Right renal cortex interstitium (tissue), 3 donors: ENCODE data around the gene TSC22D1. TPM values are rescaled to one million over a fixed set of nuclear protein-coding genes. Genes with fewer than 3 reads are reported as not detected.
"Not testable (repeated sequence)": the region's sequence is repeated elsewhere in the genome, so short reads cannot be mapped to it uniquely, and the experiment has no call there.

Experiments
- DNase-seq, 3 donors: peaks; one replicate each; pipeline ENCODE4 v3.0.0-alpha.2; 2013; ENCODE audit warnings: low read depth in 3 of 3, low spot score in 2 of 3
- polyA plus RNA-seq, 3 donors: library from polyadenylated mRNA; unstranded; fragments of 120-200 nt; gene quantifications; one replicate each; pipeline ENCODE4 v1.2.1, GENCODE V29; 2013; ENCODE audit not compliant: insufficient read length in 3 of 3

The TSC22D1 gene
- polyA plus RNA-seq, 3 donors = 239 to 257 (median 248) TPM

- DNase-seq = no peak
Measured at GRCh38 chr13:44458313-44458975, 117.7 kb downstream of the TSC22D1 start.

DNA sequence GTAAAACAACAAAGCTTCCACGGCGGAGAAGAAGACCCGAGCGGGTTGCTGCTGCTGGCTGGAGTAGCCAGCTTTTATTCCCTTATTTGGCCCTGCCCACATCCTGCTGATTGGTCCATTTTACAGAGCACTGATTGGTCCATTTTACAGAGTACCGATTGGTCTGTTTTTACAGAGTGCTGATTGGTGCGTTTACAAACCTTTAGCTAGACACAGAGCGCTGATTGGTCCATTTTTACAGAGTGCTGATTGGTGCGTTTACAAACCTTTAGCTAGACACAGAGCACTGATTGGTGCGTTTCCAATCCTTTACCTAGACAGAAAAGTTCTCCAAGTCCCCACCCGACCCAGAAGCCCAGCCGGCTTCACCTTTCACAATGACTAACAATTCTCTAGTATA lies 119.9 kb downstream of the TSC22D1 start:
- DNase-seq = not testable (repeated sequence)

DNA sequence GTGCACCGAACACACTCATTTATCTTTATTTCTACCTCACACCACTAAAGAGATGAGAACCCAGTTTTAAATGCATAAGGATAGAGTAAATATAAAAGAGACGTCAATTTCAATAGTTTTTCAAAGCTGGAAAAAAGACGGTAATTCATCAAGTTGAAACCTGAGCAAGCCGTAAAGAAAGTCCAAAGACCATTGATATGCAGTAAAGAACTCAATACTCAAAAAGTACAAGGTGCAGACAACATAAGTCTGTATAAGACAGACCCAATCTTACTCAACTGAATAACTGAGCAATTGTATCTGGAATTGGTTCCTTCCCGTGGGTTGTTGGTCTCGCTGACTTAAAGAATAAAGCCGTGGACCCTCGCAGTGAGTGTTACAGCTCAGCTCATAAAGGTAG lies 120.4 kb downstream of the TSC22D1 start:
- DNase-seq = no peak

DNA sequence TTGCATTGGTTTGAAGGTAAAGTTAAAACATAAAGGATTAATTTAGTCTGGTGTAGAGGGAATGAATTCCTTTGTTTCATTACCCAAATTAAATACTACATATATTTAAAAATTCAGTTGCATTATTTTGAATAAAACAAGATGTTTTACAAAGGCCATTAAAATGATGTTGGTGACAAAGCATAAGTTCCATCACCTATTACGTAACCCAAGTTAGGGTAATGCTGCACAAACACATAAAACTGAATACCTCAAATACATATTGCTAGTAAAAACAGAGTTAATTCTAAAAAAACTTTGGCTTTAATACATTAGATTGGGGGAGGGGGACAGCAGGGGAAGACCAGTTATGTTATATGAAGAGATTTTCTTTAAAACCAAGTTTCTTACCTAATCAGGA lies 122.2 kb downstream of the TSC22D1 start:
- no peak for DNase-seq

DNA sequence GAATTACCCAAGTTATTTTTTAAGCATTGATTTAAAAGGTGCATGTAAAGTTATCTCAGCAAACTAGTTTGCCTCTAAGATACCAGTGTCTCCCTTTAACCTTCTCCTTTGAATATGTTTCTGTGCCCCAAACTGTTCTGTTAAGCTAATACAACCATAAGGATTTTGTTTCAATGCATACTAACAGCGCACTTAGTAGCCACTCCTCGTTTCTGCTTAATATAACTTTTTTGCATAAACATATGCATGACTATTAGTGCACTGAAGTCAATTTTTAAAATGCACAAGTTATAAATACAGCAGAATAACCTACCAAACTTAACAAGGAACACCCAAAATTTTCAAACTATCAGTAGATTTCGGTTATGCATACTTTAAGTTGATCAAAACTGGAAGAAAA lies 123.1 kb downstream of the TSC22D1 start:
- no peak for DNase-seq

DNA sequence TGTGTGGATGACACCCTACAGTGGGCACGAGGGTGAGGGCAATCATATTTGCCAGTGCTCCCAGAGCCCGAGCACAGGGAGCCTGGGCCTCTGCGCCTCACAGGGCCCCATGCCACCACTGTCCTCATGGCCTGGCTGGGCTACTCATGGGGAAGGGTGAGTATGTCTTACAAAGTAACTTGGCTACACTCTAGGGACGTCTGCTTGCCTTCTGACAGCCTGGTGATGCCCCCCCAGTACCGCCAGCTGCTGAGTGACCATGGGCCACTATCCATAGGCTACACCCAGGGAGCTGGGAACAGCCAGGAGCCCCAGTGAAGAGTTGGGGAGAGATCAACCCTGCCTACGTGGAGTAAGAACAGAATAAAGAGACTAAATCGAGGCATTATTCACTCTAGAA lies 123.7 kb downstream of the TSC22D1 start:
- DNase-seq = no peak

- DNase-seq = no peak
Measured at GRCh38 chr13:44451651-44452050, 124.5 kb downstream of the TSC22D1 start.

GRCh38 chr13:44451126-44451525 lies 125.0 kb downstream of the TSC22D1 start:
- no peak for DNase-seq

- no peak for DNase-seq
Measured at GRCh38 chr13:44449999-44450821, 125.9 kb downstream of the TSC22D1 start.

GRCh38 chr13:44448875-44449274 lies 127.3 kb downstream of the TSC22D1 start:
- no peak for DNase-seq

GRCh38 chr13:44448373-44448772 lies 127.8 kb downstream of the TSC22D1 start:
- no peak for DNase-seq

DNA sequence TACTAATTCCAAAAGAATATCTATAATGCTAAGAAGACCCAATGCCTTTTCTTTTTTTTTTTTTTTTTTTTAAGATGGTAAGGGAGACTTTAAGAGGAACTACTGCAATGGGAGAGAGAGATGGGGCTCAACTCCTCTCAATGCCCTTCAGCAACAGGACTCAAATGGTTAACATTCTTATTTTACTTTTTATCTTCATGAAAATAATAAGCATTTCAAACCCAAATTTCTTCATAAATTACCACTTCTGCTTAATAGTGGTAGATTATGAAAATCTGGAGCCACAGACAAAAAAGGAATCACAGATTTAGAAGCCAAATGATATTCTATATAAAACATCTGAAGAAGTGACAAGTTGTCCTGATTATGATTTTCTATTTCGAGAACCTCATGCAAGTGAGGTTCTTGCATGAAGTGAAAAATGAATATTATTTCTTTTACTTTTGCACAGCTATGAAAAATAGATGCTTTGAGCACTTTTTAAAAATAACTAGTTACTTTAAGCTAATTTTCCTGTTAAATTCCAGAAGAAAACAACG lies 128.3 kb downstream of the TSC22D1 start:
- no peak for DNase-seq

GRCh38 chr13:44440046-44440608 lies 136.0 kb downstream of the TSC22D1 start:
- no peak for DNase-seq

DNA sequence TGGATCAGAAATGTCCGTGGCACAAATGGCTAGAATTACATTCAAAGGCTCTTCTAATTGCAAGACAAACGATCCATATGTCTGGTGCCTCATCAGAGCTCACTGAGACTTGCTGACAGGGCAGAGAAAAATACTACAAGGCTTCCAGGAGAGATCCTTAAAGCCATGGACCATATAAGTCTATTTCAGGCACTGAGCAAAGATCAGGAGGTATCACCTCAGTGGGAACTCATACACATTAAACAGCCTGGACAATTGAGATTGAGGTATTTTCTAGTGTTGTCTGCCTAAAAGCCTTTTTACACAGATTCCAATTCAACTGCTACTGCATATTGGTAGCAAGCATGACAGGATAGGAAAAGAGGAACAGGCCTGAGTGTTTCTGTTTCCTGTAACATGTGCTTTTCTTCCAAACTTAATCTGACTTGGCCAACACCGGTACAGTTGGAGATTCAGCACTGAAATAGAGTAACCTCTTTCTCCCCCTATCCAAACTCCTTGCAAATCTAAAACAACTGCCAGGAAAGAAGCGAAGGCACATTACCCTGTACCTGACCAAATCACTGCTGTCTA lies 136.6 kb downstream of the TSC22D1 start:
- DNase-seq = no peak

- DNase-seq = no peak
Measured at GRCh38 chr13:44438234-44438579, 137.9 kb downstream of the TSC22D1 start.

GRCh38 chr13:44437356-44438233 lies 138.5 kb downstream of the TSC22D1 start:
- DNase-seq = peak in 1 of 3 donors; percentile 19

GRCh38 chr13:44436589-44437337 lies 139.4 kb downstream of the TSC22D1 start:
- peak; percentile 84 to 93 (median 89) for DNase-seq

GRCh38 chr13:44435919-44436510 lies 140.1 kb downstream of the TSC22D1 start:
- DNase-seq = no peak
